Mesothelial cell of epicardium (in vitro differentiated cells): Measurements from ENCODE around the gene OSBPL8. TPM values are rescaled to one million over a fixed set of nuclear protein-coding genes. Genes with fewer than 3 reads are reported as not detected.

Experiments
- DNase-seq, 2 experiments: peaks; one replicate each; pipeline ENCODE4 v3.0.0; 2021; ENCODE audit warnings: low spot score in 2 of 2; ENCODE audit not compliant: unreplicated experiment in 2 of 2
- H3K27ac Mint-ChIP-seq: 2 replicates; pipeline ENCODE4 v1.8.0; 2021; ENCODE audit warnings: mixed read lengths
- H3K27me3 Mint-ChIP-seq: 2 replicates; pipeline ENCODE4 v1.8.0; 2021; ENCODE audit warnings: low read depth, mixed read lengths
- H3K36me3 Mint-ChIP-seq: 2 replicates; pipeline ENCODE4 v1.8.0; 2021; ENCODE audit warnings: mixed read lengths
- H3K4me1 Mint-ChIP-seq: 2 replicates; pipeline ENCODE4 v1.8.0; 2021; ENCODE audit warnings: mixed read lengths
- H3K4me3 Mint-ChIP-seq: 2 replicates; pipeline ENCODE4 v1.8.0; 2021; ENCODE audit warnings: mild to moderate bottlenecking, moderate library complexity, mixed read lengths
- H3K9me3 Mint-ChIP-seq: 2 replicates; pipeline ENCODE4 v1.8.0; 2021; ENCODE audit warnings: mixed read lengths
- total RNA-seq: library from RNA; stranded (reverse); gene quantifications from 3 replicates; pipeline ENCODE4 v1.2.1, GENCODE V29; 2021
- TF ChIP-seq, protein P1 (sequence below): fragments of 200-600 bp; sonication (generic); IDR thresholded peaks from one replicate; pipeline ENCODE4 v1.5.0; 2021; ENCODE audit warnings: antibody characterized with exemption; ENCODE audit not compliant: unreplicated experiment

Gene OSBPL8
- total RNA-seq, 1 donor from 2014 or later = 51.5 TPM

DNA sequence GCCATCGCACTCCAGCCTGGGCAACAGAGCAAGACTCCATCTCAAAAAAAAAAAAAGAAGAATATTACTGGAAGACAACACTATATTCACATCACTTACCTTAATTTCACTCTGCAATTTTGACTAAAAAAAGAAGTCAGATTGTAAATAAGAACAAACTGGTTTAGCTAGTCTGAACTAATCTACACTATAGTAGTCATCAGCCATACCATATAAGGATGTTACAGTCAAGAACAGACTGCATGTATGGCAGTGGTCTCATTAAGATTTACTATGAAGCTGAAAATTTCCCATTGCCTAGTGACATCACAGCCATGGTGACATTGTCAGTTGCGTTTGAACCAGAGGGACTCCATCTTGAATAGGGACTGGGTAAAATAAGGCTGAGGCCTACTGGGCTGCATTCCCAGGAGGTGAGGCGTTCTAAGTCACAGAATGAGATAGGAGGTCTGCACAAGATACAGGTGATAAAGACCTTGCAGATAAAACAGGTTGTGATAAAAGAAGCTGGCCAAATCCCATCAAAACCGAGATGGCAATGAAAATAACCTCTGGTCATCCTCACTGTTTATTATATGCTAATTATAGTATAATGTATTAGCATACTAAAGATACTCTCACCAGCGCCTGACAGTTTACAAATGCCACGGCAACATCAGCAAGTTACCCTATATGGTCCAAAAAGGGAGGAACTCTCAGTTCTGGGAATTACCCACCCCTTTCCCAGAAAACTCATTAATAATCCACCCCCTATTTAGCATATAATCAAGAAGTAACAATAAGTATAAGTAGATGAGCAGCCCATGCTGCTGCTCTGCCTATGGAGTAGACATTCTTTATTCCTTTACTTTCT, 51.2 kb downstream of the OSBPL8 start:
- H3K27me3 Mint-ChIP-seq = no peaks in the 10 kb centered on the region
- H3K27ac Mint-ChIP-seq = no peak overlapping the region
- TF ChIP-seq, protein P1, sequence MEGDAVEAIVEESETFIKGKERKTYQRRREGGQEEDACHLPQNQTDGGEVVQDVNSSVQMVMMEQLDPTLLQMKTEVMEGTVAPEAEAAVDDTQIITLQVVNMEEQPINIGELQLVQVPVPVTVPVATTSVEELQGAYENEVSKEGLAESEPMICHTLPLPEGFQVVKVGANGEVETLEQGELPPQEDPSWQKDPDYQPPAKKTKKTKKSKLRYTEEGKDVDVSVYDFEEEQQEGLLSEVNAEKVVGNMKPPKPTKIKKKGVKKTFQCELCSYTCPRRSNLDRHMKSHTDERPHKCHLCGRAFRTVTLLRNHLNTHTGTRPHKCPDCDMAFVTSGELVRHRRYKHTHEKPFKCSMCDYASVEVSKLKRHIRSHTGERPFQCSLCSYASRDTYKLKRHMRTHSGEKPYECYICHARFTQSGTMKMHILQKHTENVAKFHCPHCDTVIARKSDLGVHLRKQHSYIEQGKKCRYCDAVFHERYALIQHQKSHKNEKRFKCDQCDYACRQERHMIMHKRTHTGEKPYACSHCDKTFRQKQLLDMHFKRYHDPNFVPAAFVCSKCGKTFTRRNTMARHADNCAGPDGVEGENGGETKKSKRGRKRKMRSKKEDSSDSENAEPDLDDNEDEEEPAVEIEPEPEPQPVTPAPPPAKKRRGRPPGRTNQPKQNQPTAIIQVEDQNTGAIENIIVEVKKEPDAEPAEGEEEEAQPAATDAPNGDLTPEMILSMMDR = no peak
- H3K4me3 Mint-ChIP-seq = no peak overlapping the region
- peaks cover 24% of the 10 kb centered on the region for H3K9me3 Mint-ChIP-seq
- DNase-seq = no peak
- peaks cover 14% of the 10 kb centered on the region for H3K36me3 Mint-ChIP-seq
- H3K4me1 Mint-ChIP-seq = no peaks in the 10 kb centered on the region

DNA sequence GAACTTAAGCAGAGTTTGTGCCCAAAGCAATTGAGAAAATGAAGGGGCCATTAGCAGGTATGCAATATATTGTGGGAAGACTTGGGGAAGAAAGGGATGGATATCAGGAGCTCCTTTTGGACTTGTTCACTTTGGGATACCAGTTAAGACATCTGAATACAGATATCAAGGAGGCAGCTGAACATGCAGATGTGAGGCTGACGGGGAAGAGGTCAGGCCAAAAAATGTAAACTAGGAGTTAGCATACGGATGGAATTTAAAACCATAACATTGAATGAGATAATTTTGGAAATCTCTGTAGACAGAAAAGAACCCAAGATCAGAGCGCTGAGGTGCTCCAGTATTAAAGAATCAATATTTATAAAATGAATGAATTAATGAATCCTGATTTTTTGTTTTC, 53.4 kb downstream of the OSBPL8 start:
- TF ChIP-seq, protein P1 = no peak
- Mint-ChIP-seq H3K36me3 (peaks cover 10% of the 10 kb centered on the region), H3K27ac (no peak overlapping the region), H3K27me3 (no peaks in the 10 kb centered on the region), H3K9me3 (peaks cover 6% of the 10 kb centered on the region), H3K4me3 (no peak overlapping the region), H3K4me1 (no peaks in the 10 kb centered on the region)
- no peak for DNase-seq

- TF ChIP-seq, protein P1 = no peak
- Mint-ChIP-seq H3K4me1 (no peaks in the 10 kb centered on the region), H3K36me3 (peaks cover 9% of the 10 kb centered on the region), H3K27me3 (no peaks in the 10 kb centered on the region), H3K9me3 (peaks cover 3% of the 10 kb centered on the region), H3K27ac (no peak overlapping the region), H3K4me3 (no peak overlapping the region)
- no peak for DNase-seq
These were observed 54.5 kb downstream of the OSBPL8 start for GRCh38 chr12:76505050-76505449.

DNA sequence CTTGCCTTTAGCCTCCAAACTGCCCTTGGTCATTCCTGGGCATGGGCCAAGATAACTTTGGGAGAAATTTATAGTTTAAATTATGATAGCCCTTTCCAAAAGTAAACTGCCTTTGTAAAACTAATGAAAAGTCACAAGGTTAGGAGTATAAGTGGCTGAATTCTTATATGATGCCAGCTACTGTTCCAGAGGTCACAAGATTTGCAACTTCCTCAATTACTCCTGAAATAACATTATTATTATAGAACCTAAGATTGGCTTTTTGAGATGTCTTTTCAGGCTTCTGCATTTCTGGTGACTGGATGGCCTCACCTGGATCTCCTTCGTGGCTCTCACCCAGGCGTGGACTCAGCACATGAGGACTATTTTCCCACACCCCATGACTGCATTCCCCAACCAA, 55.0 kb downstream of the OSBPL8 start:
- H3K27ac Mint-ChIP-seq = no peak overlapping the region
- no peaks in the 10 kb centered on the region for H3K27me3 Mint-ChIP-seq
- no peaks in the 10 kb centered on the region for H3K4me1 Mint-ChIP-seq
- TF ChIP-seq, protein P1 = no peak
- no peak for DNase-seq
- peaks cover 3% of the 10 kb centered on the region for H3K9me3 Mint-ChIP-seq
- no peak overlapping the region for H3K4me3 Mint-ChIP-seq
- peaks cover 9% of the 10 kb centered on the region for H3K36me3 Mint-ChIP-seq

GRCh38 chr12:76503957-76504356, 55.6 kb downstream of the OSBPL8 start:
- no peak for DNase-seq
- Mint-ChIP-seq H3K9me3 (peaks cover 3% of the 10 kb centered on the region), H3K4me3 (no peak overlapping the region), H3K4me1 (no peaks in the 10 kb centered on the region), H3K36me3 (peaks cover 9% of the 10 kb centered on the region), H3K27ac (no peak overlapping the region), H3K27me3 (no peaks in the 10 kb centered on the region)
- TF ChIP-seq, protein P1 = no peak
